GM06990 (cell line): ENCODE results near the gene SAMD10.

Experiments used
- DNase-seq: peaks from one replicate; pipeline ENCODE4 v3.0.0-alpha.2; 2011; ENCODE audit not compliant: insufficient read length; ENCODE audit errors: extremely low read depth
- H3K27me3 ChIP-seq: replicated peaks from 2 replicates; pipeline ENCODE4 v1.6.0; 2011; ENCODE audit warnings: low read length; ENCODE audit not compliant: control insufficient read depth, insufficient read depth
- H3K36me3 ChIP-seq: 2 replicates; pipeline ENCODE4 v1.5.1; 2011; ENCODE audit warnings: low read length; ENCODE audit not compliant: control insufficient read depth, insufficient read depth
- H3K4me3 ChIP-seq: replicated peaks from 2 replicates; pipeline ENCODE4 v1.5.1; 2011; ENCODE audit warnings: low read depth, mild to moderate bottlenecking, control low read depth, low read length
- CTCF ChIP-seq: IDR thresholded peaks from 2 replicates; pipeline ENCODE4 v1.5.1; 2011; ENCODE audit warnings: low read length, control low read depth, mild to moderate bottlenecking, inconsistent platforms; ENCODE audit not compliant: insufficient read depth, poor library complexity, severe bottlenecking

SAMD10 gene

DNA sequence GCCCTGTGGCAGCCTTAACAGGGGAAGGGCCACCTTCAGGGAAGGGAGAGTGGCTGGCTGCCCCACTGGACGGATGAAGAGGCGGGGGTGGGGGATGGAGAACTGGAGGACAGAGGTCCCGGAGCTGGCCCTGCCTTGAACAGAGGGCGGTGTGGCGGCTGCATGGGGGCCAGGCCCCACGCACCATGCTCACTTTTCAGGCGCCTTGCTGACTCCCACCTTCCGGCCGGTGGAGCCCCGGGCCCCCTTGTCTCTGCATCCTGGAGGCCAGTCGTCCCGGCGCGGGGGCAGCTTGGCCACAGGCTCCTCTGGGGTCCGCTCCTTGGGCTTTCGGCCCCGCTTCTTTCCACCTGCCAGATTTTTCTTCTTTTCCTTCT lies 19.8 kb downstream of the SAMD10 start:
- H3K27me3 ChIP-seq: no peaks in the 10 kb centered on the region
- DNase-seq: no peak
- peaks cover 19% of the 10 kb centered on the region for H3K36me3 ChIP-seq
- no peak overlapping the region for H3K4me3 ChIP-seq
- no peak for TF ChIP-seq CTCF

- H3K36me3 ChIP-seq: peaks cover 19% of the 10 kb centered on the region
- no peak for DNase-seq
- no peak overlapping the region for H3K4me3 ChIP-seq
- TF ChIP-seq CTCF: no peak
- no peaks in the 10 kb centered on the region for H3K27me3 ChIP-seq
Measured at GRCh38 chr20:63958964-63959698, 20.3 kb downstream of the SAMD10 start.

- H3K4me3 ChIP-seq: no peak overlapping the region
- H3K36me3 ChIP-seq: peaks cover 13% of the 10 kb centered on the region
- H3K27me3 ChIP-seq: no peaks in the 10 kb centered on the region
- DNase-seq: no peak
- TF ChIP-seq CTCF: no peak
Measured at GRCh38 chr20:63958471-63958870, 21.0 kb downstream of the SAMD10 start.

DNA sequence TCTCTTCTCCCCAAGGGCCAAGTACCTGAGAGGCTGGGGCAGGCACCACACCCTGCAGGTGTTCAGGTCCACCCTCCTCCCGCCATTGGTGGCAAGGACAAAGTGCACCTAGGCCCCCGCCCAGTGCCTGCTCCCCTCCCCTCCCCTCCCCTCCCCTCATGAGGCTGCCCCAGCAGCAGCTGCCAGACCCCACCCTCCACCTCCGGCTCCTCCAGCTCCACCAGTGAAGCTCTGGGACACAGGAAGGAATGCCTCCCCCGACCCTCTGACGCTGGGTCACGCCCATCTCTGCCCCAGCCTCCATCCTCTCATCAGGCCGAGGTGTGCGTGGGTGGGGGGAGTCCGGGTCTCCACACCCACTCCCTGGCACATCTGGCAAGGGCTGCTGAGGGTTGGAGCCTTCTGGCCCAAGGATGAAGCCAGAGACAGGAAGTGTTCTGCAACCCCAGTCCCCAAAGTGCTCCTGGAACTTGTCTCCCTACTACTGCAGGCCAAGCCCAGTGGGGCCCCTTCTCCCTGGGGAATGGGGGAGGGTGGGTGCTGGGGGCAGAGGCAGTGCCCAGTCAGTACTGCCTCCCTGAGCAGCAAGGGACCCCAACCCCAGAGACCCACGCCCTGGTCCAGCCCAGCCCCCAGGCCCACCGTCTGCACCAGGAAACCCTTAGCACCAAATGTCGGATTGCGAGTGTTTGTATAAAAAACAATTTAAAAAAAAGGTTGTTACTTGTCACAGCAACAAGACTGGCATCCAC lies 21.6 kb downstream of the SAMD10 start:
- Histone ChIP-seq H3K4me3 (no peak overlapping the region), H3K36me3 (peaks cover 12% of the 10 kb centered on the region), H3K27me3 (no peaks in the 10 kb centered on the region)
- DNase-seq: no peak
- no peak for TF ChIP-seq CTCF

GRCh38 chr20:63957004-63957689 lies 22.3 kb downstream of the SAMD10 start:
- DNase-seq: peak; percentile 62
- Histone ChIP-seq H3K36me3 (peaks cover 9% of the 10 kb centered on the region), H3K4me3 (peak overlapping the region; percentile 61), H3K27me3 (no peaks in the 10 kb centered on the region)
- TF ChIP-seq CTCF: peak; percentile 4
